ENCODE measurements around the gene CXorf49B.

Gene CXorf49B

DNA sequence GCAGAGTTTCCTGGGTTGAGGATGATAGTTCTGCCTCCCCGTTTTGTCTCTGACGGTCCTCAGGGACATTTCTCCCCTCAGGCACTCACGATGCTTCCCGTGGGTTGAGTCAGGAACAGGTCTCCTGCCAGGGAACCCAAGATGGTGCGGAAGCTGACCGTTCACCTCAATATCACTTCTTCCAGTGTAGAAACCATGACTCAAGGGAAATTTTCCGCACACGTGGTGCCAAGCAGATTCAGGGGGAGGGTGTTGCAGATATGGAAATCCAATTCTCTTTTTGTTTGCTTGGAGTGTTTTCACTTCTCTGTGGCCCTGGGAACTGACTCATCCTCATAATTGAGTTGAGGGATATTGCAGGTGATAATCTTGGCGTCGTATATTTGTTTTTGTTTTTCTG, 46.7 kb downstream of the CXorf49B start:
- ChIA-PET CTCF (no interaction called here), POLR2A (no interaction called here)
- TF ChIP-seq, protein P1, sequence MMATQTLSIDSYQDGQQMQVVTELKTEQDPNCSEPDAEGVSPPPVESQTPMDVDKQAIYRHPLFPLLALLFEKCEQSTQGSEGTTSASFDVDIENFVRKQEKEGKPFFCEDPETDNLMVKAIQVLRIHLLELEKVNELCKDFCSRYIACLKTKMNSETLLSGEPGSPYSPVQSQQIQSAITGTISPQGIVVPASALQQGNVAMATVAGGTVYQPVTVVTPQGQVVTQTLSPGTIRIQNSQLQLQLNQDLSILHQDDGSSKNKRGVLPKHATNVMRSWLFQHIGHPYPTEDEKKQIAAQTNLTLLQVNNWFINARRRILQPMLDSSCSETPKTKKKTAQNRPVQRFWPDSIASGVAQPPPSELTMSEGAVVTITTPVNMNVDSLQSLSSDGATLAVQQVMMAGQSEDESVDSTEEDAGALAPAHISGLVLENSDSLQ (IDR thresholded peaks at IDR 0.05): no peak
- TF ChIP-seq FOXK2 (IDR thresholded peaks at IDR 0.05) (no peak), LEF1 (IDR thresholded peaks at IDR 0.05; ENCODE audit: borderline replicate concordance) (no peak), ARNT (IDR thresholded peaks at IDR 0.05) (no peak), FOXM1 (IDR thresholded peaks at IDR 0.05; ENCODE audit: borderline replicate concordance) (no peak), HDGF (IDR thresholded peaks at IDR 0.05; ENCODE audit: borderline replicate concordance) (no peak), NFRKB (IDR thresholded peaks at IDR 0.05) (no peak), SP1 (IDR thresholded peaks at IDR 0.05) (no peak), ZNF384 (IDR thresholded peaks at IDR 0.05) (no peak), SUZ12 (IDR thresholded peaks at IDR 0.05) (no peak), FOXA1 (IDR thresholded peaks at IDR 0.05) (no peak), BHLHE40 (IDR thresholded peaks at IDR 0.05; ENCODE audit: borderline replicate concordance) (no peak)
- DNase-seq (ENCODE audit: extremely low spot score): no peak

DNA sequence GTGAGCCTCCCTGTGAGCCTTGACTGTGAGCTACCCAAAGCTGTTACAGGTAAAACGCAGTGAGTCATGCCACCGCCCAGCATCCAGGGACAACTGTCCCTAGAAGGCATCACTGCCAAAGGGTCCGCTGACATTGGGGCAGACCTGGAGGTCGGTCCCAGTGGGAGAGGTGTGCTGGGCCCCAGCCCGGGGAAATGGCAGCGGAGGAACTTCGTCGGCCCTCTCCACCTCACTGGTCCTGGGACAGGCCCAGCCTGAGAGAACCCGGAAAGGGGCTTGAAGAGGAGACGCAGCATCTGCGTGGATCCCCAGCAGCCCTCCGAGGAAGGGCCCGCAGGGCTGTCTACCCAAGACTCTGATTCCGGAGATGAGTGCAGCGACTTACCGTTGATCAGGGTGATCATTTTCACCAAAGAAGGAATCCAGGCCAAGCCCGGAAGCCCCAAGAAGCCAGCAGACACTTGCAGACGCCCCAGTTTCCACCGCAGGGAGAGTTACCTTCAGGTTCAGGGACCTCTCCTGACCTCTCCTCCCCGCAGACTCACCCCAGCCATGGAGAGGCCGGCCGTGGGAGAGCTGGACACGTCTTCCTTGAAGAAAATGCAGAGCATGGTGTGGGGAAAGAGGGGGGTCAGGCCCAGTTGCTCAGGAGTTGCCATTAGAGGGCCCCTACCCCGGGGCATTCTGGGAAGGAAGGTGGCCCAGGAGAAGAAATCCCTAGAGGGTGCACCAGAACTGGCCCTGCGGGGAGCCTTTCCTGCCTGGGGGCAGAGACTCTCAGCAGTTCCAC, 51.2 kb downstream of the CXorf49B start:
- POLR2A ChIA-PET: no interaction called here
- TF ChIP-seq, protein P1 (IDR thresholded peaks at IDR 0.05): no peak
- TF ChIP-seq LEF1 (IDR thresholded peaks at IDR 0.05; ENCODE audit: borderline replicate concordance) (no peak), ELF4 (IDR thresholded peaks at IDR 0.05) (no peak), HDGF (IDR thresholded peaks at IDR 0.05; ENCODE audit: borderline replicate concordance) (no peak), NFRKB (IDR thresholded peaks at IDR 0.05) (no peak), FOXA1 (IDR thresholded peaks at IDR 0.05) (no peak), L3MBTL2 (conservative IDR thresholded peaks at IDR 0.05) (no peak), ZNF384 (IDR thresholded peaks at IDR 0.05) (no peak), FOXM1 (IDR thresholded peaks at IDR 0.05; ENCODE audit: borderline replicate concordance) (no peak), SUZ12 (IDR thresholded peaks at IDR 0.05) (no peak), ARNT (IDR thresholded peaks at IDR 0.05) (no peak), TARDBP (IDR thresholded peaks at IDR 0.05) (no peak), FOXK2 (IDR thresholded peaks at IDR 0.05) (no peak), CTBP1 (IDR thresholded peaks at IDR 0.05; ENCODE audit: borderline replicate concordance) (no peak), SP1 (IDR thresholded peaks at IDR 0.05) (no peak), BHLHE40 (IDR thresholded peaks at IDR 0.05; ENCODE audit: borderline replicate concordance) (no peak)
- DNase-seq (ENCODE audit: extremely low spot score): no peak
- CTCF ChIA-PET: no interaction called here

DNA sequence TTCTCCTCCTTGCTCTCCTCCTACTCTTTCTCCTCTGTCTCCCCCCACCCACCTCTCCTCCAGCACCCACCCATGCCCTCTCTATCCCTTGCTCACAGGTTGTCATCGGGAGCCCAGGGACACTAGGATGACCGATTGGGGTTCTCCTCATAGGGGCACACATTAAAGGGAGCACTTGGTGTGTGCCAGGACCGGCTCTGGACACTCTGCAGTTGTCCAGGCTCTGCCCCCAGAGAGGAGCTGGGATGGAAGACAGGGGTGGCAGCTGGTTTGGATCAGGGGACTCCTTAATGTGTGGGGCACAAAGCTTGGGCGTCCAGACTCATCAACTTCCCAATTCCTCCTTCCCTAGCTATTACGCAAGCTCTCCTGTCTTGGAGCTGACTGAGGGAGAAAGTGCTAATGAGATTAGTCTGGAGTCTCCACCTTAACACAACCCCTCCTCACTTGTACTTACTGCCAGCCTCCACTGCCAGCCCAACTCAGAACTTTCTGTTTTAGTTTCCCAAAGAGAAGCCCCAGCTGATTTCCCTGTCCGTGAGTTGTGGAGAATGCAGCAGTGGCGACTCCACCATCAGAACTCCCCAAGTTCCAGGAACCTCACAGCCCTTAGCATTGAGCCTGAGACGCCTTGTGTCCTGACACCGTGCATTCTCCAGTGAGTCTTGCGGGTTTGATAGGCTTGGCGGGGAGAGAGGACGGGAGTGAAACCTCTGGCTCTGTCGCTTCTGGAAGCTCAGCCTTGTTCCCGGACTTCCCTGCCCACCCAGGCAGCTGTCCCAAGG, 52.2 kb downstream of the CXorf49B start:
- DNase-seq (ENCODE audit: extremely low spot score): no peak
- CTCF ChIA-PET: no interaction called here
- POLR2A ChIA-PET: no interaction called here
- TF ChIP-seq ZNF384 (IDR thresholded peaks at IDR 0.05): no peak
- no peak for TF ChIP-seq HDGF (IDR thresholded peaks at IDR 0.05; ENCODE audit: borderline replicate concordance)
- no peak for TF ChIP-seq FOXK2 (IDR thresholded peaks at IDR 0.05)
- no peak for TF ChIP-seq TARDBP (IDR thresholded peaks at IDR 0.05)
- no peak for TF ChIP-seq ELF4 (IDR thresholded peaks at IDR 0.05)
- TF ChIP-seq BHLHE40 (IDR thresholded peaks at IDR 0.05; ENCODE audit: borderline replicate concordance): no peak
- no peak for TF ChIP-seq FOXA1 (IDR thresholded peaks at IDR 0.05)

DNA sequence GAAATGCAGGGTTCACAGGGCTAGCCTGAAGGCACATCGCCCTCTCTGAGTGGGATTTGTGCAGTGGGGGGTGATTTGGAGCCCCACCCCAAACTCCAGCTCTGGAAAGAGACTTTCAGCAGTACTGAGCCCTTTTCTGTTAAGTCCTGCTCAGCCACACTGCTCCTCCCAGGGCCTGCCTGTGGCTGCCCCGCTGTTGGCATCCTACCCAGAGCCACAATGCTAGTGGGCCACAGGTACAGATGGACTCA, 52.7 kb downstream of the CXorf49B start:
- CTCF ChIA-PET: no interaction called here
- TF ChIP-seq FOXK2 (IDR thresholded peaks at IDR 0.05) (no peak), FOXM1 (IDR thresholded peaks at IDR 0.05; ENCODE audit: borderline replicate concordance) (no peak), BHLHE40 (IDR thresholded peaks at IDR 0.05; ENCODE audit: borderline replicate concordance) (no peak), HDGF (IDR thresholded peaks at IDR 0.05; ENCODE audit: borderline replicate concordance) (no peak), NFRKB (IDR thresholded peaks at IDR 0.05) (no peak), TARDBP (IDR thresholded peaks at IDR 0.05) (no peak), CTBP1 (IDR thresholded peaks at IDR 0.05; ENCODE audit: borderline replicate concordance) (no peak), SUZ12 (IDR thresholded peaks at IDR 0.05) (no peak), ZNF384 (IDR thresholded peaks at IDR 0.05) (no peak), L3MBTL2 (conservative IDR thresholded peaks at IDR 0.05) (no peak), ARNT (IDR thresholded peaks at IDR 0.05) (no peak), SP1 (IDR thresholded peaks at IDR 0.05) (no peak)
- TF ChIP-seq, protein P1 (IDR thresholded peaks at IDR 0.05): no peak
- no peak for DNase-seq (ENCODE audit: extremely low spot score)
- POLR2A ChIA-PET: no interaction called here

Measured in HEK293T (cell line).